Karpas-422 (cell line): ENCODE measurements around the gene CFL2. TPM values are rescaled to one million over a fixed set of nuclear protein-coding genes. Genes with fewer than 3 reads are reported as not detected.

ENCODE experiments used
- DNase-seq: peaks from one replicate; pipeline ENCODE4 v3.0.0-alpha.2; 2015
- H2AFZ ChIP-seq: fragments of 200-600 bp; sonication (generic); 2 replicates; pipeline ENCODE4 v1.6.1; 2014; ENCODE audit warnings: antibody characterized with exemption, low read length, mixed read lengths
- H3K27ac ChIP-seq: fragments of 200-600 bp; sonication (generic); 2 replicates; pipeline ENCODE4 v1.5.1; 2014; ENCODE audit warnings: mild to moderate bottlenecking, low read length, moderate library complexity
- H3K27me3 ChIP-seq: fragments of 200-600 bp; sonication (generic); 2 replicates; pipeline ENCODE4 v1.6.1; 2014; ENCODE audit warnings: low read length, mixed read lengths
- H3K36me3 ChIP-seq: fragments of 200-600 bp; sonication (generic); 2 replicates; pipeline ENCODE4 v1.6.1; 2014; ENCODE audit warnings: low read length, mixed read lengths; ENCODE audit not compliant: insufficient read depth
- H3K4me1 ChIP-seq: fragments of 200-600 bp; sonication (generic); 2 replicates; pipeline ENCODE4 v1.6.1; 2014; ENCODE audit warnings: mild to moderate bottlenecking, low read length, mixed read lengths
- H3K4me2 ChIP-seq: fragments of 200-600 bp; sonication (generic); 2 replicates; pipeline ENCODE4 v1.6.1; 2014; ENCODE audit warnings: low read length, low read depth, mild to moderate bottlenecking; ENCODE audit not compliant: poor library complexity, severe bottlenecking
- H3K4me3 ChIP-seq: fragments of 200-600 bp; sonication (generic); 2 replicates; pipeline ENCODE4 v1.5.1; 2014; ENCODE audit warnings: mild to moderate bottlenecking, antibody characterized with exemption, low read length, mixed read lengths
- H3K79me2 ChIP-seq: fragments of 200-600 bp; sonication (generic); 2 replicates; pipeline ENCODE4 v1.6.1; 2014; ENCODE audit warnings: mild to moderate bottlenecking, low read length, mixed read lengths
- H3K9ac ChIP-seq: fragments of 200-600 bp; sonication (generic); 2 replicates; pipeline ENCODE4 v1.6.0; 2014; ENCODE audit warnings: low read length
- H3K9me2 ChIP-seq: fragments of 200-600 bp; sonication (generic), shearing (Covaris generic); replicated peaks from 2 replicates; pipeline ENCODE4 v1.6.0; 2014; ENCODE audit warnings: mild to moderate bottlenecking, low read length, moderate library complexity; ENCODE audit not compliant: insufficient read depth
- H3K9me3 ChIP-seq: fragments of 300-700, 200-600 bp; sonication (generic); 2 replicates; pipeline ENCODE4 v1.6.1; 2014; ENCODE audit warnings: low read length, mixed read lengths
- H4K20me1 ChIP-seq: fragments of 200-600 bp; sonication (generic); 2 replicates; pipeline ENCODE4 v1.6.1; 2014; ENCODE audit warnings: mild to moderate bottlenecking, antibody characterized with exemption, low read length, low read depth; ENCODE audit not compliant: insufficient read depth
- total RNA-seq: library from RNA; depleted of rRNA; stranded (reverse); fragments of >200 nt; shearing (Covaris generic); gene quantifications from 2 replicates; pipeline ENCODE4 v1.2.3, GENCODE V29; 2014; ENCODE audit warnings: low replicate concordance

Gene CFL2
- total RNA-seq, 1 experiment from 2014 or later, result 19.0 TPM

- no peaks in the 10 kb centered on the region for H3K36me3 ChIP-seq
- no peak overlapping the region for H3K27ac ChIP-seq
- H3K79me2 ChIP-seq, result no peaks in the 10 kb centered on the region
- H3K27me3 ChIP-seq, result no peaks in the 10 kb centered on the region
- H3K4me1 ChIP-seq, result peaks cover 9% of the 10 kb centered on the region
- no peaks in the 10 kb centered on the region for H3K9me3 ChIP-seq
- H3K9me2 ChIP-seq, result no peaks in the 10 kb centered on the region
- no peak overlapping the region for H2AFZ ChIP-seq
- no peaks in the 10 kb centered on the region for H4K20me1 ChIP-seq
- DNase-seq, result no peak
- H3K4me3 ChIP-seq, result no peak overlapping the region
- H3K4me2 ChIP-seq, result no peak overlapping the region
- H3K9ac ChIP-seq, result no peak overlapping the region
Observed at GRCh38 chr14:34691206-34691605, 23.2 kb downstream of the CFL2 start.

GRCh38 chr14:34688470-34689206, 25.8 kb downstream of the CFL2 start:
- Histone ChIP-seq H3K9me3 (no peaks in the 10 kb centered on the region), H3K4me2 (no peak overlapping the region)

GRCh38 chr14:34685819-34686428, 28.5 kb downstream of the CFL2 start:
- Histone ChIP-seq H3K79me2 (no peaks in the 10 kb centered on the region), H3K9me2 (no peaks in the 10 kb centered on the region), H3K4me3 (no peak overlapping the region), H2AFZ (no peak overlapping the region), H3K9ac (no peak overlapping the region), H3K36me3 (no peaks in the 10 kb centered on the region), H3K9me3 (no peaks in the 10 kb centered on the region), H3K4me1 (peaks cover 2% of the 10 kb centered on the region; the same call in 1 of the 2 replicates), H3K27me3 (no peaks in the 10 kb centered on the region; the same call in 1 of the 2 replicates), H3K27ac (no peak overlapping the region), H3K4me2 (no peak overlapping the region), H4K20me1 (no peaks in the 10 kb centered on the region)
- no peak for DNase-seq

More at GRCh38 chr14:34688470-34689206, 25.8 kb downstream of the CFL2 start:
- H3K4me1 ChIP-seq, result peaks cover 9% of the 10 kb centered on the region
- DNase-seq, result no peak
- no peak overlapping the region for H3K27ac ChIP-seq
- no peak overlapping the region for H3K4me3 ChIP-seq
- no peaks in the 10 kb centered on the region for H3K27me3 ChIP-seq
- no peak overlapping the region for H2AFZ ChIP-seq
- H3K9me2 ChIP-seq, result no peaks in the 10 kb centered on the region
- H3K79me2 ChIP-seq, result no peaks in the 10 kb centered on the region
- no peaks in the 10 kb centered on the region for H4K20me1 ChIP-seq
- H3K9ac ChIP-seq, result no peak overlapping the region
- H3K36me3 ChIP-seq, result no peaks in the 10 kb centered on the region

GRCh38 chr14:34684578-34684977, 29.8 kb downstream of the CFL2 start:
- Histone ChIP-seq H3K27me3 (no peaks in the 10 kb centered on the region; the same call in 1 of the 2 replicates), H3K79me2 (no peaks in the 10 kb centered on the region), H4K20me1 (no peaks in the 10 kb centered on the region), H3K4me2 (no peak overlapping the region), H3K4me3 (no peak overlapping the region), H3K36me3 (no peaks in the 10 kb centered on the region), H3K9me2 (no peaks in the 10 kb centered on the region), H2AFZ (no peak overlapping the region), H3K9ac (no peak overlapping the region), H3K4me1 (peaks cover 2% of the 10 kb centered on the region; the same call in 1 of the 2 replicates), H3K9me3 (no peaks in the 10 kb centered on the region), H3K27ac (no peak overlapping the region)
- no peak for DNase-seq

GRCh38 chr14:34682787-34683321, 31.5 kb downstream of the CFL2 start:
- Histone ChIP-seq H3K9ac (no peak overlapping the region), H3K36me3 (no peaks in the 10 kb centered on the region), H3K4me1 (peaks cover 2% of the 10 kb centered on the region; the same call in 1 of the 2 replicates), H3K9me3 (no peaks in the 10 kb centered on the region), H3K4me2 (no peak overlapping the region), H4K20me1 (no peaks in the 10 kb centered on the region), H3K79me2 (no peaks in the 10 kb centered on the region), H3K4me3 (no peak overlapping the region), H2AFZ (peak overlapping the region; percentile 32; the same call in 1 of the 2 replicates), H3K27me3 (no peaks in the 10 kb centered on the region; the same call in 1 of the 2 replicates), H3K27ac (no peak overlapping the region), H3K9me2 (no peaks in the 10 kb centered on the region)
- DNase-seq, result no peak

GRCh38 chr14:34680806-34681479, 33.5 kb downstream of the CFL2 start:
- Histone ChIP-seq H3K9me2 (no peaks in the 10 kb centered on the region), H3K79me2 (no peaks in the 10 kb centered on the region), H3K4me2 (no peak overlapping the region), H3K36me3 (no peaks in the 10 kb centered on the region), H3K27me3 (no peaks in the 10 kb centered on the region; the same call in 1 of the 2 replicates), H3K4me1 (peaks cover 2% of the 10 kb centered on the region; the same call in 1 of the 2 replicates), H2AFZ (no peak overlapping the region), H3K9me3 (no peaks in the 10 kb centered on the region), H4K20me1 (no peaks in the 10 kb centered on the region), H3K27ac (no peak overlapping the region), H3K9ac (no peak overlapping the region), H3K4me3 (no peak overlapping the region)
- DNase-seq, result no peak

GRCh38 chr14:34678735-34679134, 35.7 kb downstream of the CFL2 start:
- DNase-seq, result no peak
- Histone ChIP-seq H3K4me2 (no peak overlapping the region), H3K4me1 (peaks cover 2% of the 10 kb centered on the region; the same call in 1 of the 2 replicates), H3K9me2 (no peaks in the 10 kb centered on the region), H3K27ac (no peak overlapping the region), H4K20me1 (no peaks in the 10 kb centered on the region), H3K36me3 (no peaks in the 10 kb centered on the region), H3K4me3 (no peak overlapping the region), H3K79me2 (no peaks in the 10 kb centered on the region), H2AFZ (no peak overlapping the region), H3K27me3 (no peaks in the 10 kb centered on the region; the same call in 1 of the 2 replicates), H3K9ac (no peak overlapping the region), H3K9me3 (no peaks in the 10 kb centered on the region)

GRCh38 chr14:34678306-34678705, 36.1 kb downstream of the CFL2 start:
- no peaks in the 10 kb centered on the region for H3K36me3 ChIP-seq
- H3K79me2 ChIP-seq, result no peaks in the 10 kb centered on the region
- H3K27me3 ChIP-seq, result no peaks in the 10 kb centered on the region; the same call in 1 of the 2 replicates
- H3K9me2 ChIP-seq, result no peaks in the 10 kb centered on the region
- H3K4me3 ChIP-seq, result no peak overlapping the region
- no peak overlapping the region for H3K9ac ChIP-seq
- H3K4me2 ChIP-seq, result no peak overlapping the region
- H2AFZ ChIP-seq, result no peak overlapping the region
- no peak for DNase-seq
- peaks cover 2% of the 10 kb centered on the region; the same call in 1 of the 2 replicates for H3K4me1 ChIP-seq
- no peaks in the 10 kb centered on the region for H4K20me1 ChIP-seq
- no peak overlapping the region for H3K27ac ChIP-seq
- no peaks in the 10 kb centered on the region for H3K9me3 ChIP-seq
